Loucy (cell line): ENCODE results near the gene HIVEP2.

Experiments
- EZH2phosphoT487 ChIP-seq: fragments of 200-600 bp; IDR thresholded peaks from 2 replicates; pipeline ENCODE4 v1.6.1; 2018; ENCODE audit warnings: antibody characterized with exemption, mild to moderate bottlenecking, moderate library complexity, borderline replicate concordance
- TF ChIP-seq, protein P1 (sequence below): fragments of 200-600 bp; sonication (generic); conservative IDR thresholded peaks from 2 replicates; pipeline ENCODE4 v1.5.1; 2014; ENCODE audit warnings: mild to moderate bottlenecking, antibody characterized with exemption, low read length

- TF ChIP-seq, protein P1, sequence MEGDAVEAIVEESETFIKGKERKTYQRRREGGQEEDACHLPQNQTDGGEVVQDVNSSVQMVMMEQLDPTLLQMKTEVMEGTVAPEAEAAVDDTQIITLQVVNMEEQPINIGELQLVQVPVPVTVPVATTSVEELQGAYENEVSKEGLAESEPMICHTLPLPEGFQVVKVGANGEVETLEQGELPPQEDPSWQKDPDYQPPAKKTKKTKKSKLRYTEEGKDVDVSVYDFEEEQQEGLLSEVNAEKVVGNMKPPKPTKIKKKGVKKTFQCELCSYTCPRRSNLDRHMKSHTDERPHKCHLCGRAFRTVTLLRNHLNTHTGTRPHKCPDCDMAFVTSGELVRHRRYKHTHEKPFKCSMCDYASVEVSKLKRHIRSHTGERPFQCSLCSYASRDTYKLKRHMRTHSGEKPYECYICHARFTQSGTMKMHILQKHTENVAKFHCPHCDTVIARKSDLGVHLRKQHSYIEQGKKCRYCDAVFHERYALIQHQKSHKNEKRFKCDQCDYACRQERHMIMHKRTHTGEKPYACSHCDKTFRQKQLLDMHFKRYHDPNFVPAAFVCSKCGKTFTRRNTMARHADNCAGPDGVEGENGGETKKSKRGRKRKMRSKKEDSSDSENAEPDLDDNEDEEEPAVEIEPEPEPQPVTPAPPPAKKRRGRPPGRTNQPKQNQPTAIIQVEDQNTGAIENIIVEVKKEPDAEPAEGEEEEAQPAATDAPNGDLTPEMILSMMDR: no peak
- no peak for TF ChIP-seq EZH2phosphoT487
These were observed 57.5 kb downstream of the HIVEP2 start for GRCh38 chr6:142887517-142887916.
